ENCODE results near the gene C1orf174.
"Not testable (repeated sequence)": the region's sequence is repeated elsewhere in the genome, so short reads cannot be mapped to it uniquely, and the experiment has no call there.

Gene C1orf174

GRCh38 chr1:3925256-3925655 lies 25.2 kb upstream of the C1orf174 start:
- no CpG with 5 or more reads among the region's 12 CpGs for WGBS (ENCODE audit: insufficient coverage, insufficient read length)
- no peaks in the 10 kb centered on the region; the same call in 1 of the 2 replicates for H3K27me3 ChIP-seq (ENCODE audit: control insufficient read depth, insufficient read depth, low read length)

DNA sequence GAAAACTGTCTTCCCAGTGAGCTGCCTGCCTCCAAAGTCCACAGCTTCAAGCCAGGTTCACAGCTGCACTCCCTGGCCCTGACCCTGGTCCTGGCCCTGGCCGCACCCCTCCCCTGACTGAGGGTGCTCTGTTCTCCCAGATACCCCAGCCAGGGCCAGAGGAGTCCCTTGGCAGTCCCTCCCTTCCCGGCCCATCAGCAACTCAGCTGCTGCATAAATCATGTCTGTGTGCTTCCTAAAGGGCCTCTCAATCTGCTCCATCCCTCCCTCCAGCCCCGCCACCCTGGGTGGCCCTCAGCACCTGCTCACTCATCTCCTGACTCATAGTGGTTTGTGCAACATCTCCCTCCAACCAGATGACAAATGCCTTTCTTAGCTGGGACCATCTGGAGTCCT lies 24.8 kb upstream of the C1orf174 start:
- WGBS (ENCODE audit: insufficient coverage, insufficient read length): no CpG with 5 or more reads among the region's 3 CpGs
- H3K36me3 ChIP-seq (ENCODE audit: control insufficient read depth, insufficient read depth, low read length): no peaks in the 10 kb centered on the region
- peaks cover 20% of the 10 kb centered on the region for H3K9me3 ChIP-seq (ENCODE audit: control insufficient read depth, insufficient read depth, low read length)
- no peak overlapping the region for H3K4me3 ChIP-seq (ENCODE audit: low read length)
- DNase-seq (ENCODE audit: low read depth, low spot score): no peak
- no peak overlapping the region for H3K27ac ChIP-seq (ENCODE audit: low read length)
- no peaks in the 10 kb centered on the region for H3K4me1 ChIP-seq (ENCODE audit: control insufficient read depth, insufficient read depth, low read length)
- H3K27me3 ChIP-seq (ENCODE audit: control insufficient read depth, insufficient read depth, low read length): no peaks in the 10 kb centered on the region; the same call in 1 of the 2 replicates

More at GRCh38 chr1:3925256-3925655, 25.2 kb upstream of the C1orf174 start:
- Histone ChIP-seq H3K9me3 (ENCODE audit: control insufficient read depth, insufficient read depth, low read length) (peaks cover 22% of the 10 kb centered on the region), H3K36me3 (ENCODE audit: control insufficient read depth, insufficient read depth, low read length) (no peaks in the 10 kb centered on the region), H3K4me3 (ENCODE audit: low read length) (no peak overlapping the region), H3K27ac (ENCODE audit: low read length) (no peak overlapping the region), H3K4me1 (ENCODE audit: control insufficient read depth, insufficient read depth, low read length) (no peaks in the 10 kb centered on the region)
- DNase-seq (ENCODE audit: low read depth, low spot score): no peak

- DNase-seq (ENCODE audit: low read depth, low spot score): no peak
- Histone ChIP-seq H3K9me3 (ENCODE audit: control insufficient read depth, insufficient read depth, low read length) (peaks cover 21% of the 10 kb centered on the region), H3K27me3 (ENCODE audit: control insufficient read depth, insufficient read depth, low read length) (no peaks in the 10 kb centered on the region; the same call in 1 of the 2 replicates), H3K36me3 (ENCODE audit: control insufficient read depth, insufficient read depth, low read length) (no peaks in the 10 kb centered on the region), H3K4me3 (ENCODE audit: low read length) (no peak overlapping the region), H3K27ac (ENCODE audit: low read length) (no peak overlapping the region), H3K4me1 (ENCODE audit: control insufficient read depth, insufficient read depth, low read length) (no peaks in the 10 kb centered on the region)
- no CpG with 5 or more reads among the region's 13 CpGs for WGBS (ENCODE audit: insufficient coverage, insufficient read length)
Measured at GRCh38 chr1:3924186-3924824, 24.2 kb upstream of the C1orf174 start.

- Histone ChIP-seq H3K4me3 (ENCODE audit: low read length) (no peak overlapping the region), H3K4me1 (ENCODE audit: control insufficient read depth, insufficient read depth, low read length) (no peaks in the 10 kb centered on the region), H3K9me3 (ENCODE audit: control insufficient read depth, insufficient read depth, low read length) (peaks cover 16% of the 10 kb centered on the region), H3K27ac (ENCODE audit: low read length) (no peak overlapping the region), H3K27me3 (ENCODE audit: control insufficient read depth, insufficient read depth, low read length) (no peaks in the 10 kb centered on the region), H3K36me3 (ENCODE audit: control insufficient read depth, insufficient read depth, low read length) (no peaks in the 10 kb centered on the region)
- WGBS (ENCODE audit: insufficient coverage, insufficient read length): no CpG with 5 or more reads among the region's 25 CpGs
- no peak for DNase-seq (ENCODE audit: low read depth, low spot score)
Measured at GRCh38 chr1:3923378-3924185, 23.5 kb upstream of the C1orf174 start.

DNA sequence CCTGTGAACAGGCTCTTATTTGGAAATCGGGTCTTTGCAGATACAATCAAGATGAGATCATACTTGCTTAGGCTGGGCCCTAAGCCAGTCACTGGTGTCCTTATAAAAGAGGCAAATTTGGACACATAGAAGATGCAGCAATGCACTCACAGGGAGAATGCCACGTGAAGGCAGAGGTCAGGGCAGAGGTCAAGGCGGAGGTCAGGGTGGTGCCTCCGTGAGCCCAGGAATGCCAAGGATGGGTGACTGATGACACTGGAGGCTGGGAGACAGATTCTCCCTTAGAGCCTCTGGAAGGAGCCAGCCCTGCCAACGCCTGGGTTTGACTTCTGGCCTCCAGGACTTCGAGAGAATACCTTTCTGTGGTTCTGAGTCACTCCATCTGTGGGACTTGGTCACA lies 22.8 kb upstream of the C1orf174 start:
- Histone ChIP-seq H3K27me3 (ENCODE audit: control insufficient read depth, insufficient read depth, low read length) (no peaks in the 10 kb centered on the region), H3K4me3 (ENCODE audit: low read length) (no peak overlapping the region), H3K9me3 (ENCODE audit: control insufficient read depth, insufficient read depth, low read length) (peaks cover 16% of the 10 kb centered on the region), H3K27ac (ENCODE audit: low read length) (no peak overlapping the region), H3K4me1 (ENCODE audit: control insufficient read depth, insufficient read depth, low read length) (no peaks in the 10 kb centered on the region), H3K36me3 (ENCODE audit: control insufficient read depth, insufficient read depth, low read length) (no peaks in the 10 kb centered on the region)
- DNase-seq (ENCODE audit: low read depth, low spot score): no peak
- WGBS (ENCODE audit: insufficient coverage, insufficient read length): no CpG with 5 or more reads among the region's 6 CpGs

DNA sequence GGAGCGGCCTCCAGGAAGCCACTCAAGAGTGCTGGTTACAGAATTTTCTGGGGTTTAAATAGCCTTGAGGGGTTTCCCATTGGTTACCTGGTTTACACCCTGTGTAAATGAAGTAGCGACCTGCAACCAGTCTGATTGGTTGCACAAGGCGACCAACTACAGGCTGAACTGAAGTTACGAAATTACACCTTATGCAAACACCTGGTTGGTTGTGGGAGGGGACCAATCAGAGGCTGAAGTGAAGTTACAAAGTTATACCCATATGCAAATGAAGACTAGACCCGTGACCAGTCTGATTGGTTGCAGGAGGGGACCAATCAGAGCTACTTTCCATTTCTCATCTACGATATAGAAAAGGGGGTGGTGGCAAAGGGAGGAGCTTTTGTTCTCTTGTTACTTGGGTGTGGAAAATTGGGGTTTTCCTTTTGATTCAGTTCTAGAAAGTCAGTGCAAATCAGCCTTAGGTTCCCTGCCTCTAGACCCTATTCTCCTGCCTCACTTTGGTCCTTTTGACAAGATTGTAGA lies 22.2 kb upstream of the C1orf174 start:
- H3K27ac ChIP-seq (ENCODE audit: low read length): no peak overlapping the region
- no peak for DNase-seq (ENCODE audit: low read depth, low spot score)
- H3K9me3 ChIP-seq (ENCODE audit: control insufficient read depth, insufficient read depth, low read length): peaks cover 17% of the 10 kb centered on the region
- no peaks in the 10 kb centered on the region for H3K4me1 ChIP-seq (ENCODE audit: control insufficient read depth, insufficient read depth, low read length)
- H3K36me3 ChIP-seq (ENCODE audit: control insufficient read depth, insufficient read depth, low read length): no peaks in the 10 kb centered on the region
- WGBS (ENCODE audit: insufficient coverage, insufficient read length): no CpG with 5 or more reads among the region's 6 CpGs
- no peak overlapping the region for H3K4me3 ChIP-seq (ENCODE audit: low read length)
- H3K27me3 ChIP-seq (ENCODE audit: control insufficient read depth, insufficient read depth, low read length): no peaks in the 10 kb centered on the region

DNA sequence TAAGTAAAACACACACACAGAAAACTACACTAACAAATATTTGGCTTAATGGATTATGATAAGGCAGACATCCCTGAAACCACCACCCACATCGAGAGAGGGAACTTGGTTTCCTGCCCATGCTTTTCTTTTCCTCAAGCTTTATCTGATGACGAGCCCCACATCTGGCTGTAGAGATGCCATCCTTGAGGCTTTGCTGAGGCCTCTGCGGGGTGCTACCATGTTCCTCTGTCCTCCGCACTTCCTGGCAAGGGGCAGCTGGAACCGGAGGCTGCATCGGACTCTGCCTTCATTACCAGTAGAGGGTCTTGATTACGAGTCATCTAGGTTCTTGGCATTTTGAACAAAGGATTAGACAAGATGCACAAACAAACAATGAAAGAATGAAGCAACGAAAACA lies 21.7 kb upstream of the C1orf174 start:
- Histone ChIP-seq H3K27ac (ENCODE audit: low read length) (no peak overlapping the region), H3K4me3 (ENCODE audit: low read length) (no peak overlapping the region), H3K4me1 (ENCODE audit: control insufficient read depth, insufficient read depth, low read length) (no peaks in the 10 kb centered on the region), H3K27me3 (ENCODE audit: control insufficient read depth, insufficient read depth, low read length) (no peaks in the 10 kb centered on the region), H3K36me3 (ENCODE audit: control insufficient read depth, insufficient read depth, low read length) (no peaks in the 10 kb centered on the region), H3K9me3 (ENCODE audit: control insufficient read depth, insufficient read depth, low read length) (peaks cover 17% of the 10 kb centered on the region)
- WGBS (ENCODE audit: insufficient coverage, insufficient read length): no CpG with 5 or more reads among the region's 8 CpGs
- no peak for DNase-seq (ENCODE audit: low read depth, low spot score)

GRCh38 chr1:3919706-3920105 lies 19.6 kb upstream of the C1orf174 start:
- Histone ChIP-seq H3K27ac (ENCODE audit: low read length) (no peak overlapping the region), H3K4me3 (ENCODE audit: low read length) (no peak overlapping the region), H3K9me3 (ENCODE audit: control insufficient read depth, insufficient read depth, low read length) (peaks cover 13% of the 10 kb centered on the region), H3K4me1 (ENCODE audit: control insufficient read depth, insufficient read depth, low read length) (no peaks in the 10 kb centered on the region), H3K27me3 (ENCODE audit: control insufficient read depth, insufficient read depth, low read length) (no peaks in the 10 kb centered on the region; the same call in 1 of the 2 replicates), H3K36me3 (ENCODE audit: control insufficient read depth, insufficient read depth, low read length) (no peaks in the 10 kb centered on the region)
- no CpG with 5 or more reads among the region's 5 CpGs for WGBS (ENCODE audit: insufficient coverage, insufficient read length)
- no peak for DNase-seq (ENCODE audit: low read depth, low spot score)

DNA sequence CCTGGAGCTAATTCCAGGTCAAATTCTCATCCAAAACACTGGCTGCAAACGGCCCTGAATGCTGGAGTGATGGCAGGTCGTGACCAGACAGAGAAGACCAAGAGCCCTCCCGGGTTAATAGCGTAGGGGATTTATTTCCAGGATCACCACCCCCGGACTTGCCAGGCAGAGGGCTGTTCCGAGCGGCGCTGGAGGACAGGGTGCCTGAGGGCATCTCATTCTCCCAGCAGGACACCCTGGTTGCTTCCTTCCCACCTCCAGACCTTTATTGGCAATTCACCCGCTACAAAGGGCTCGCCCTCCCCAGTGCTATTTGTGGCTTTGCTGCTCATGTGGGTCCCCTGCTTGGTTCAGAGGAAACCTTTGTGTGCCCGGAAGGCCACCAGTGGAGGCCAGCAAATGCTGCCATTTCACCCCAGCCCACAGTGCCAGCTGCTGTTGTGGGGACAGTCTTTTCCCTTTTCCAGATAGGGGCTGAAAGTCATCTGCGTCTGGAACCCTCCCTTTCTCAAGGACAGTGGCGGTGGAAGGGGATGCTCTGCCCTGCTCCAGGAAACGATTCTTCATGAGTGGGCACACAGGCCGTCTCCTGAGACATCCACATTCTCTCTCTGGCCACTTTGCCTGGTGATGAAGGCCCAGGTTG lies 19.0 kb upstream of the C1orf174 start:
- WGBS (ENCODE audit: insufficient coverage, insufficient read length): no CpG with 5 or more reads among the region's 15 CpGs
- no peaks in the 10 kb centered on the region for H3K36me3 ChIP-seq (ENCODE audit: control insufficient read depth, insufficient read depth, low read length)
- no peaks in the 10 kb centered on the region; the same call in 1 of the 2 replicates for H3K27me3 ChIP-seq (ENCODE audit: control insufficient read depth, insufficient read depth, low read length)
- no peak overlapping the region for H3K4me3 ChIP-seq (ENCODE audit: low read length)
- no peak overlapping the region for H3K27ac ChIP-seq (ENCODE audit: low read length)
- peaks cover 12% of the 10 kb centered on the region for H3K9me3 ChIP-seq (ENCODE audit: control insufficient read depth, insufficient read depth, low read length)
- no peak for DNase-seq (ENCODE audit: low read depth, low spot score)
- H3K4me1 ChIP-seq (ENCODE audit: control insufficient read depth, insufficient read depth, low read length): no peaks in the 10 kb centered on the region

DNA sequence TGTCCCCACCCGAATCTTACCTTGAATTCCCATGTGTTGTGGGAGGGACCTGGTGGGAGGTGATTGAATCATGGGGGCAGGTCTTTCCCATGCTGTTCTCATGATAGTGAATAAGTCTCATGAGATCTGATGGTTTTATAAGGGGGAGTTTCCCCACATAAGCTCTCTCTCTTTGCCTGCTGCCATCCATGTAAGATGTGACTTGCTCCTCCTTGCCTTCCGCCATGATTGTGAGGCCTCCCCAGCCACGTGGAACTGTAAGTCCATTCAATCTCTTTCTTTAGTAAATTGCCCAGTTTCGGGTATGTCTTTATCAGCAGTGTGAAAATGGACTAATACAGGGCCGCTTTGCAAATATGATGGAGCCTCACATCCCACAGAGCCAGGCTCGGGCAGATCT lies 18.3 kb upstream of the C1orf174 start:
- WGBS (ENCODE audit: insufficient coverage, insufficient read length): no CpG with 5 or more reads among the region's 6 CpGs
- H3K4me1 ChIP-seq (ENCODE audit: control insufficient read depth, insufficient read depth, low read length); H3K27ac ChIP-seq (ENCODE audit: low read length); H3K4me3 ChIP-seq (ENCODE audit: low read length); DNase-seq (ENCODE audit: low read depth, low spot score); H3K36me3 ChIP-seq (ENCODE audit: control insufficient read depth, insufficient read depth, low read length); H3K27me3 ChIP-seq (ENCODE audit: control insufficient read depth, insufficient read depth, low read length): not testable (repeated sequence)
- peaks cover 12% of the 10 kb centered on the region for H3K9me3 ChIP-seq (ENCODE audit: control insufficient read depth, insufficient read depth, low read length)

Data from iPS DF 6.9 (cell line).